ENCODE measurements around the gene PCDHA4. TPM values are rescaled to one million over a fixed set of nuclear protein-coding genes. Genes with fewer than 3 reads are reported as not detected.

The PCDHA4 gene
- total RNA-seq, 1 donor from 2014 or later = 1.6 TPM

- no peak for TF ChIP-seq CTCF (conservative IDR thresholded peaks at IDR 0.05; ENCODE audit: low read depth, low read length)
- H3K4me3 ChIP-seq (ENCODE audit: low read depth, low read length) = no peak overlapping the region
- DNase-seq (ENCODE audit: low read depth) = no peak
Observed at GRCh38 chr5:140857987-140858240, 51.0 kb downstream of the PCDHA4 start.

GRCh38 chr5:140862441-140863295 is 55.8 kb downstream of the PCDHA4 start:
- no peak for TF ChIP-seq CTCF (conservative IDR thresholded peaks at IDR 0.05; ENCODE audit: low read depth, low read length)
- DNase-seq (ENCODE audit: low read depth) = no peak

More at GRCh38 chr5:140862441-140863295, 55.8 kb downstream of the PCDHA4 start:
- no peak overlapping the region for H3K4me3 ChIP-seq (ENCODE audit: low read depth, low read length)

Other genes starting within 250 kb of the PCDHA4 start
- gene SRA1, start 249.6 kb upstream of the PCDHA4 start, total RNA-seq = 40.3 and 41.3 TPM in 2 replicates
- 2.1 and 3.5 TPM in 2 replicates for gene APBB3, start 242.5 kb upstream of the PCDHA4 start, total RNA-seq
- 61.8 TPM in 2 replicates for gene SLC35A4, start 242.2 kb upstream of the PCDHA4 start, total RNA-seq
- not detected in 2 replicates for gene CD14, start 173.9 kb upstream of the PCDHA4 start, total RNA-seq
- 9.0 and 127 TPM in 2 replicates for gene TMCO6, start 167.6 kb upstream of the PCDHA4 start, total RNA-seq
- 62.0 and 110 TPM in 2 replicates for gene NDUFA2, start 159.4 kb upstream of the PCDHA4 start, total RNA-seq
- gene IK, start 159.2 kb upstream of the PCDHA4 start, total RNA-seq = 95.4 and 124 TPM in 2 replicates
- 14.6 and 23.4 TPM in 2 replicates for gene WDR55, start 142.2 kb upstream of the PCDHA4 start, total RNA-seq
- 0.14 TPM in 1 of 2 replicates, not detected in the other for gene DND1, start 133.5 kb upstream of the PCDHA4 start, total RNA-seq
- gene HARS1, start 115.7 kb upstream of the PCDHA4 start, total RNA-seq = 83.0 and 123 TPM in 2 replicates
- gene HARS2, start 115.6 kb upstream of the PCDHA4 start, total RNA-seq = 33.9 and 39.5 TPM in 2 replicates
- gene ZMAT2, start 106.6 kb upstream of the PCDHA4 start, total RNA-seq = 38.3 and 43.6 TPM in 2 replicates
- not detected in 2 replicates for gene PCDHA1, start 20.9 kb upstream of the PCDHA4 start, total RNA-seq
- not detected in 2 replicates for gene PCDHA2, start 12.2 kb upstream of the PCDHA4 start, total RNA-seq
- gene PCDHA3, start 6.0 kb upstream of the PCDHA4 start, total RNA-seq = 0.06 TPM in 1 of 2 replicates, not detected in the other
- not detected in 2 replicates for gene PCDHA5, start 14.5 kb downstream of the PCDHA4 start, total RNA-seq
- not detected in 2 replicates for gene PCDHA6, start 20.9 kb downstream of the PCDHA4 start, total RNA-seq
- under 0.01 TPM in 1 of 2 replicates, not detected in the other for gene PCDHA7, start 27.2 kb downstream of the PCDHA4 start, total RNA-seq
- gene PCDHA8, start 34.1 kb downstream of the PCDHA4 start, total RNA-seq = not detected in 2 replicates
- not detected in 2 replicates for gene PCDHA9, start 41.3 kb downstream of the PCDHA4 start, total RNA-seq
- under 0.01 and 0.06 TPM in 2 replicates for gene PCDHA10, start 48.8 kb downstream of the PCDHA4 start, total RNA-seq
- not detected in 2 replicates for gene PCDHA11, start 61.9 kb downstream of the PCDHA4 start, total RNA-seq
- gene PCDHA12, start 68.2 kb downstream of the PCDHA4 start, total RNA-seq = not detected in 2 replicates
- gene PCDHA13, start 75.1 kb downstream of the PCDHA4 start, total RNA-seq = not detected in 2 replicates
- not detected in 2 replicates for gene PCDHAC1, start 119.2 kb downstream of the PCDHA4 start, total RNA-seq
- gene PCDHAC2, start 159.4 kb downstream of the PCDHA4 start, total RNA-seq = not detected in 2 replicates
- gene PCDHB1, start 244.3 kb downstream of the PCDHA4 start, total RNA-seq = not detected in 2 replicates

Data from epithelial cell of proximal tubule (primary cell).